SK-N-SH (cell line): ENCODE results near the gene PHAF1.

Experiments
- CHD2 ChIP-seq: fragments of 150-350 bp; IDR thresholded peaks from 2 replicates; pipeline ENCODE4 v1.6.1; 2018; ENCODE audit warnings: low read length; ENCODE audit not compliant: partially characterized antibody
- ELF1 ChIP-seq: IDR thresholded peaks from 2 replicates; pipeline ENCODE4 v1.4.0; 2012
- EP300 ChIP-seq, 2 experiments: IDR thresholded peaks; 2 replicates each; pipeline versions ENCODE4 v1.4.0 to v1.6.1; 2012; ENCODE audit warnings: borderline replicate concordance in 1 of 2, low read depth in 1 of 2, low read length in 1 of 2
- FOSL2 ChIP-seq: IDR thresholded peaks from 2 replicates; pipeline ENCODE4 v1.4.0; 2012; ENCODE audit warnings: low read depth, mild to moderate bottlenecking, moderate library complexity, borderline replicate concordance
- JUND ChIP-seq: IDR thresholded peaks from 2 replicates; pipeline ENCODE4 v1.4.0; 2012
- MAX ChIP-seq: IDR thresholded peaks from 2 replicates; pipeline ENCODE4 v1.4.0; 2012; ENCODE audit warnings: low read depth
- MXI1 ChIP-seq: IDR thresholded peaks from 2 replicates; pipeline ENCODE4 v1.6.1; 2012; ENCODE audit warnings: mild to moderate bottlenecking, low read depth, low read length, improper control_type of control experiment
- NFIC ChIP-seq: IDR thresholded peaks from 2 replicates; pipeline ENCODE4 v1.4.0; 2012; ENCODE audit warnings: borderline replicate concordance
- SMC3 ChIP-seq: IDR thresholded peaks from 2 replicates; pipeline ENCODE4 v1.6.1; 2012; ENCODE audit warnings: low read depth, low read length, improper control_type of control experiment
- USF1 ChIP-seq: IDR thresholded peaks from 2 replicates; pipeline ENCODE4 v1.4.0; 2012; ENCODE audit warnings: low read depth, borderline replicate concordance
- YY1 ChIP-seq: IDR thresholded peaks from 2 replicates; pipeline ENCODE4 v1.4.0; 2012; ENCODE audit warnings: low read depth, mild to moderate bottlenecking
- TF ChIP-seq, protein P1 (sequence below): fragments of 200-600 bp; sonication (generic); IDR thresholded peaks from 2 replicates; pipeline ENCODE4 v1.6.1; 2017; ENCODE audit warnings: antibody characterized with exemption, mild to moderate bottlenecking, moderate library complexity

DNA sequence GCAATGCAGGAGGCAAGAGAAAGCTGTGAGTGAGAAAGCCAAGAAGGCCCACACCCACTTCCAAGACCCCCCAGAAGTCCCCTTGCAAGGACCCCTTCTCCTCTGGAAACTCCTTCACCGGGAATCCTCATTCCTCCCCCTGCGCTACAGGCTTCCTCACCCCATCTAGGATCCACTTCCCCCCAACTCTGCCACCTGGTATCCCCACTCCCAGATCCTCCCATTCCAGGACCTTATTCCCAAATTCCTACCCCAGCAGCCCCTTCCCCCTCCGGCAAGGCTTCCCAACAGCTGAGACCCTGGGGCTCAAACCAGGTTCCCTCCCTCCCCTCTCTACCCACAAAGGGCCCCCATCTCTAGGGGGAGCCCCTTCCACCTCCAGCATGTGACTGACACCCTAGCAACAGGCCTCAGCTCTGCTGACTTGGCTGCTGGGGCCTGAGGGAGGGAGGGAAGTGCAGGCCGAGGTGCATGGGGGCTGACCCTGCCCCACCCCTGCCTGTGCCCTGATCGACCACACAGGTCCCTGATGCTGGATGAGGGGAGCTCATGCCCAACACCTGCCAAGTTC lies 56.9 kb downstream of the PHAF1 start:
- TF ChIP-seq EP300 (IDR thresholded peaks at IDR 0.05; ENCODE audit: borderline replicate concordance in 1 of 2, low read depth in 1 of 2, low read length in 1 of 2) (no peak), USF1 (no peak), SMC3 (no peak), NFIC (no peak), CHD2 (no peak), YY1 (no peak), MAX (no peak), ELF1 (no peak), MXI1 (no peak), JUND (no peak), FOSL2 (no peak)
- TF ChIP-seq, protein P1, sequence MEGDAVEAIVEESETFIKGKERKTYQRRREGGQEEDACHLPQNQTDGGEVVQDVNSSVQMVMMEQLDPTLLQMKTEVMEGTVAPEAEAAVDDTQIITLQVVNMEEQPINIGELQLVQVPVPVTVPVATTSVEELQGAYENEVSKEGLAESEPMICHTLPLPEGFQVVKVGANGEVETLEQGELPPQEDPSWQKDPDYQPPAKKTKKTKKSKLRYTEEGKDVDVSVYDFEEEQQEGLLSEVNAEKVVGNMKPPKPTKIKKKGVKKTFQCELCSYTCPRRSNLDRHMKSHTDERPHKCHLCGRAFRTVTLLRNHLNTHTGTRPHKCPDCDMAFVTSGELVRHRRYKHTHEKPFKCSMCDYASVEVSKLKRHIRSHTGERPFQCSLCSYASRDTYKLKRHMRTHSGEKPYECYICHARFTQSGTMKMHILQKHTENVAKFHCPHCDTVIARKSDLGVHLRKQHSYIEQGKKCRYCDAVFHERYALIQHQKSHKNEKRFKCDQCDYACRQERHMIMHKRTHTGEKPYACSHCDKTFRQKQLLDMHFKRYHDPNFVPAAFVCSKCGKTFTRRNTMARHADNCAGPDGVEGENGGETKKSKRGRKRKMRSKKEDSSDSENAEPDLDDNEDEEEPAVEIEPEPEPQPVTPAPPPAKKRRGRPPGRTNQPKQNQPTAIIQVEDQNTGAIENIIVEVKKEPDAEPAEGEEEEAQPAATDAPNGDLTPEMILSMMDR = no peak
